HepG2 (cell line): ENCODE results near the gene IL1R1. TPM values are rescaled to one million over a fixed set of nuclear protein-coding genes. Genes with fewer than 3 reads are reported as not detected.
A peak's percentile ranks its signal among the peaks of the same experiment; 100 is the strongest.

Experiments
- ATAC-seq: fragments of 200-7000 bp; cut with Tn5 transposase; 3 replicates; pipeline ENCODE4 v1.9.1; 2020; ENCODE audit warnings: mild to moderate bottlenecking, moderate library complexity
- BruUV-seq: library from RNA; stranded (reverse); fragments of 400-500 nt; replicated peaks from 2 replicates; lab custom pipeline; 2021; lab: Mats Ljungman, UMichigan
- CTCF ChIA-PET: fragments of 300-600 bp; formaldehyde crosslinking; extraction: SDS; loops from one replicate; lab custom pipeline; 2021; ENCODE audit warnings: low total read pairs, inconsistent platforms, low intra/inter-chr PET ratio; lab: Yijun Ruan, JAX
- POLR2A ChIA-PET: fragments of 350-600 bp; sonication (Branson Sonifier 250); formaldehyde crosslinking; loops from one replicate; lab custom pipeline; 2020; ENCODE audit warnings: antibody characterized with exemption, inconsistent platforms; lab: Yijun Ruan, JAX
- DNase-seq: peaks from one replicate; pipeline ENCODE4 v3.0.0-alpha.2; 2015; ENCODE audit warnings: low spot score
- FAIRE-seq: peaks from 3 replicates; lab custom pipeline; 2011; peaks lifted over from hg19 to GRCh38; lab: Jason Lieb, UNC
- H2AFZ ChIP-seq: one replicate; pipeline ENCODE4 v1.6.1; 2011; ENCODE audit warnings: low read length, inconsistent platforms
- H3K27ac ChIP-seq: fragments of 300-600 bp; 3 replicates; pipeline ENCODE4 v1.8.0; 2011; ENCODE audit warnings: mixed run types, mild to moderate bottlenecking, mixed read lengths, low read length, inconsistent platforms; ENCODE audit not compliant: insufficient read depth; ENCODE audit errors: extremely low read length
- H3K27me3 ChIP-seq, 2 experiments: fragments of 200-600 bp in 1 of 2; 2 replicates in 1 of 2; 3 replicates in 1 of 2; pipeline versions ENCODE4 v1.6.0 to v1.8.0; 2011; ENCODE audit warnings: low read length in 2 of 2, mild to moderate bottlenecking in 2 of 2, moderate library complexity in 2 of 2, inconsistent platforms in 1 of 2; ENCODE audit not compliant: insufficient read depth in 2 of 2, control insufficient read depth in 1 of 2
- H3K36me3 ChIP-seq, 2 experiments: fragments of 200-600 bp in 1 of 2; replicated peaks in 1 of 2; 2 replicates in 1 of 2; 3 replicates in 1 of 2; pipeline versions ENCODE4 v1.5.1 to v1.8.0; 2011; ENCODE audit warnings: low read length in 2 of 2, inconsistent platforms in 1 of 2; ENCODE audit not compliant: insufficient read depth in 2 of 2, control insufficient read depth in 1 of 2
- H3K4me1 ChIP-seq: 2 replicates; pipeline ENCODE4 v1.5.1; 2012; ENCODE audit warnings: low read length, inconsistent platforms; ENCODE audit not compliant: insufficient read depth
- H3K4me2 ChIP-seq: 2 replicates; pipeline ENCODE4 v1.6.0; 2011; ENCODE audit warnings: low read depth, low read length, inconsistent platforms
- H3K4me3 ChIP-seq, 3 experiments: fragments of 200-600 bp in 1 of 3; sonication (generic), shearing (Covaris generic) in 1 of 3; replicated peaks in 1 of 3; 2 replicates each; pipeline ENCODE4 v1.5.1; 2011 to 2016; ENCODE audit warnings: low read length in 3 of 3, inconsistent platforms in 2 of 3, low read depth in 2 of 3, mild to moderate bottlenecking in 2 of 3, control low read depth in 1 of 3, mixed read lengths in 1 of 3; ENCODE audit not compliant: insufficient read depth in 1 of 3
- H3K79me2 ChIP-seq: one replicate; pipeline ENCODE4 v1.6.1; 2011; ENCODE audit warnings: low read length, inconsistent platforms; ENCODE audit not compliant: insufficient read depth
- H3K9ac ChIP-seq: 2 replicates; pipeline ENCODE4 v1.6.0; 2011; ENCODE audit warnings: mild to moderate bottlenecking, low read depth, low read length, inconsistent platforms; ENCODE audit not compliant: insufficient read depth
- H3K9me3 ChIP-seq: 2 replicates; pipeline ENCODE4 v1.5.1; 2012; ENCODE audit warnings: mild to moderate bottlenecking, low read length
- H4K20me1 ChIP-seq: 2 replicates; pipeline ENCODE4 v1.6.0; 2011; ENCODE audit warnings: inconsistent platforms, mild to moderate bottlenecking, low read length, moderate library complexity; ENCODE audit not compliant: insufficient read depth
- AGO2 ChIP-seq: fragments of 200-400 bp; formaldehyde crosslinking; optimal IDR thresholded peaks from 2 replicates; pipeline ENCODE3; 2017; ENCODE audit warnings: mild to moderate bottlenecking, low read depth, low read length, moderate library complexity
- AHR ChIP-seq: IDR thresholded peaks from 2 replicates; pipeline ENCODE4 v1.6.1; 2018; ENCODE audit warnings: missing genetic modification reagents, missing compliant biosample characterization
- ATF1 ChIP-seq: IDR thresholded peaks from 2 replicates; pipeline ENCODE4 v1.6.1; 2016; ENCODE audit warnings: mild to moderate bottlenecking, control low read depth
- BHLHE40 ChIP-seq: IDR thresholded peaks from 2 replicates; pipeline ENCODE4 v1.6.1; 2011; ENCODE audit warnings: low read length, improper control_type of control experiment
- HNRNPK ChIP-seq: fragments of 200-400 bp; formaldehyde crosslinking; IDR thresholded peaks from 2 replicates; pipeline ENCODE4 v1.6.1; 2018; ENCODE audit warnings: low read length, low read depth, moderate library complexity, mild to moderate bottlenecking; ENCODE audit not compliant: poor library complexity, severe bottlenecking
- KAT8 ChIP-seq: IDR thresholded peaks from 2 replicates; pipeline ENCODE4 v1.6.1; 2016; ENCODE audit warnings: missing genetic modification reagents, missing compliant biosample characterization
- KDM2A ChIP-seq: sonication (generic); formaldehyde crosslinking; IDR thresholded peaks from 2 replicates; pipeline ENCODE4 v1.4.0; 2020; ENCODE audit warnings: low read depth, missing genetic modification reagents, borderline replicate concordance
- MBD4 ChIP-seq: IDR thresholded peaks from 2 replicates; pipeline ENCODE4 v1.6.1; 2012; ENCODE audit warnings: low read length, inconsistent platforms, borderline replicate concordance
- NCOA2 ChIP-seq: sonication (generic); formaldehyde crosslinking; IDR thresholded peaks from 2 replicates; pipeline ENCODE4 v1.8.0; 2022; ENCODE audit warnings: inconsistent platforms
- PLSCR1 ChIP-seq: sonication (generic); formaldehyde crosslinking; IDR thresholded peaks from 2 replicates; pipeline ENCODE4 v1.5.0; 2020; ENCODE audit warnings: missing genetic modification reagents, mild to moderate bottlenecking, borderline replicate concordance
- POLR2G ChIP-seq: fragments of 200-400 bp; formaldehyde crosslinking; IDR thresholded peaks from 2 replicates; pipeline ENCODE4 v1.6.1; 2018; ENCODE audit warnings: mild to moderate bottlenecking, low read depth, low read length, moderate library complexity
- RBFOX2 ChIP-seq: fragments of 200-400 bp; formaldehyde crosslinking; IDR thresholded peaks from 2 replicates; pipeline ENCODE4 v1.6.1; 2017; ENCODE audit warnings: low read depth, mild to moderate bottlenecking, low read length
- RBM22 ChIP-seq: fragments of 200-400 bp; formaldehyde crosslinking; optimal IDR thresholded peaks from 2 replicates; pipeline ENCODE3; 2017; ENCODE audit warnings: mild to moderate bottlenecking, low read length, moderate library complexity
- REPIN1 ChIP-seq: sonication (generic); formaldehyde crosslinking; IDR thresholded peaks from 2 replicates; pipeline ENCODE4 v1.8.0; 2022; ENCODE audit warnings: missing genetic modification reagents, low read depth, mild to moderate bottlenecking, borderline replicate concordance
- SOX5 ChIP-seq: IDR thresholded peaks from 2 replicates; pipeline ENCODE4 v1.6.1; 2016; ENCODE audit warnings: borderline replicate concordance
- YEATS2 ChIP-seq: sonication (generic); formaldehyde crosslinking; IDR thresholded peaks from 2 replicates; pipeline ENCODE4 v1.4.0; 2020; ENCODE audit warnings: missing genetic modification reagents, borderline replicate concordance
- ZEB1 ChIP-seq: IDR thresholded peaks from 2 replicates; pipeline ENCODE4 v1.6.1; 2012; ENCODE audit warnings: mild to moderate bottlenecking, low read depth, inconsistent platforms; ENCODE audit not compliant: insufficient replicate concordance
- ZSCAN25 ChIP-seq: sonication (generic); formaldehyde crosslinking; IDR thresholded peaks from 2 replicates; pipeline ENCODE4 v1.8.0; 2022; ENCODE audit warnings: mild to moderate bottlenecking, missing genetic modification reagents
- WGBS: methylation state at CpG from one replicate; pipeline ENCODE4 v1.1.6; 2017; ENCODE audit warnings: low lambda C conversion rate; 5-methylcytosine and 5-hydroxymethylcytosine counted together
- in situ Hi-C: cut with HindIII; loops from 2 replicates; pipeline ENCODE4 v1.10.0; 2017; ENCODE audit warnings: low pct_unique_long_range_greater_than_20kb; ENCODE audit not compliant: extremely low pct_ligation_motif_present
- intact Hi-C: fragments of 100-400 bp; cut with micrococcal nuclease; formaldehyde crosslinking; loops from one replicate; pipeline ENCODE4 v1.10.0; 2022; ENCODE audit not compliant: unreplicated experiment
- polyA plus RNA-seq, 8 experiments: library from polyadenylated mRNA; depleted of rRNA in 3 of 8; stranded (reverse) in 7 of 8; unstranded in 1 of 8; fragments of >200 nt; fragmentation: Illumina TruSeq in 4 of 8; extraction: Trizol in 4 of 8; gene quantifications; 2 replicates each; pipeline versions ENCODE4 v1.2.1 to v1.2.3, GENCODE V29; 2011 to 2016; ENCODE audit warnings: low read depth in 4 of 8, missing spikeins in 1 of 8, mixed read lengths in 1 of 8; ENCODE audit not compliant: insufficient read depth in 1 of 8
- total RNA-seq, 5 experiments: library from RNA; depleted of rRNA; stranded (reverse); fragments of >200 nt; fragmentation: Illumina TruSeq; extraction: Trizol; gene quantifications; 2 replicates each; pipeline ENCODE4 v1.2.3, GENCODE V29; 2016; ENCODE audit warnings: low read depth in 1 of 5

Gene IL1R1
- total and polyA plus RNA-seq, 2 of the 13 experiments (the other 11 are each of a cell fraction or from before 2014, with no cell fraction given) = 38.0 to 93.1 TPM

- in situ Hi-C loops (no loop called here), intact Hi-C loops (no loop called here)
- H3K9me3 ChIP-seq = no peaks in the 10 kb centered on the region
- H3K27me3 ChIP-seq = no peaks in the 10 kb centered on the region
- peak; percentile 40 for ATAC-seq
- H3K4me2 ChIP-seq = peak overlapping the region; percentile 6; the same call in 1 of the 2 replicates
- BruUV-seq = no TSS peak
- H3K4me3 ChIP-seq = no peak overlapping the region
- ChIA-PET CTCF (no interaction called here), POLR2A (interaction anchor here (1.4 to 1.5 kb wide), 2 partner anchors 23 to 38 kb away, joined by 5 read pairs; partner anchors contain the start of gene IL1R1)
- peak; percentile 21 for FAIRE-seq
- no peak for DNase-seq
- no peaks in the 10 kb centered on the region for H4K20me1 ChIP-seq
- peaks cover 45% of the 10 kb centered on the region for H3K4me1 ChIP-seq
- 97% methylated on average over 2 of the region's 2 CpGs for WGBS
- no peak overlapping the region for H3K9ac ChIP-seq
- no peaks in the 10 kb centered on the region for H3K79me2 ChIP-seq
- peaks cover 10 to 29% of the 10 kb centered on the region in 2 experiments; a peak in 4 of 5 replicates for H3K36me3 ChIP-seq
- H3K27ac ChIP-seq = no peak overlapping the region
- TF ChIP-seq BHLHE40 (no peak), HNRNPK (peak; percentile 26), POLR2G (peak; percentile 50), AHR (CRISPR knock-in tag) (no peak), YEATS2 (CRISPR knock-in tag) (0 out of 2 replicates have a peak, but pooled peaks have one; percentile 36), SOX5 (CRISPR knock-in tag) (no peak), ZSCAN25 (CRISPR knock-in tag) (0 out of 2 replicates have a peak, but pooled peaks have one; percentile 8), ZEB1 (peak; percentile 36), KAT8 (0 out of 2 replicates have a peak, but pooled peaks have one; percentile 13), KDM2A (CRISPR knock-in tag) (0 out of 2 replicates have a peak, but pooled peaks have one; percentile 20), REPIN1 (CRISPR knock-in tag) (0 out of 2 replicates have a peak, but pooled peaks have one; percentile 14), ATF1 (CRISPR knock-in tag) (peak; percentile 29; the same call in 1 of the 2 replicates), NCOA2 (CRISPR knock-in tag) (peak; percentile 5; the same call in 1 of the 2 replicates), RBFOX2 (0 out of 2 replicates have a peak, but pooled peaks have one; percentile 3), MBD4 (peak; percentile 59; the same call in 1 of the 2 replicates), AGO2 (peak; percentile 18), RBM22 (peak; percentile 31), PLSCR1 (no peak)
- H2AFZ ChIP-seq = no peak overlapping the region
Measured at GRCh38 chr2:102179788-102180686, 37.5 kb downstream of the IL1R1 start.
